ENCODE results near the gene ANKRD28. TPM values are rescaled to one million over a fixed set of nuclear protein-coding genes. Genes with fewer than 3 reads are reported as not detected.

The ANKRD28 gene
- total RNA-seq, 3 donors from 2014 or later: 80.8 to 99.2 (median 89.8) TPM

DNA sequence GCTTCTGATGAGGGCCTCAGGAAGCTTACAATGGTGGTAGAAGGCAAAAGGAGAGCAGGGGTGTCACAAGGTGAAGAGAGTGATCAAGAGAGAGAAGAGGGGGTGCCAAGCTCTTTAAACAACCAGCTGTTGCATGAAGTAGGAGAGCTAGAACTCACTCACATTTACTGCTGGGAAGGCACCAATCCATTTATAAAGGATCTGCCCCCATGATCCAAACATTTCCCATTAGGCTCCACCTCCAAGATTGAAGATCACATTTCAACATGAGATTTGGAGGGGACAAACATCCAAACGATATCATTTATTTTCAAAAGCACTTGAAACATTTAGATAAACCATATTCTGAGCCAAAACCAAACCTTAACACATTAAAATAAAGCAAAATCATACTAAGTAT lies 26.3 kb downstream of the ANKRD28 start:
- no peaks in the 10 kb centered on the region for H3K27me3 ChIP-seq
- DNase-seq (ENCODE audit: low spot score in 2 of 2): no peak
- no peak overlapping the region for H3K4me3 ChIP-seq
- no peaks in the 10 kb centered on the region for H3K36me3 ChIP-seq
- no peaks in the 10 kb centered on the region for H3K4me1 ChIP-seq
- no peak overlapping the region for H3K27ac ChIP-seq
- no peaks in the 10 kb centered on the region for H3K9me3 ChIP-seq
- intact Hi-C loops (cut with DNase I; ENCODE audit: low total_unique reads): no loop called here
- TF ChIP-seq, protein P1, sequence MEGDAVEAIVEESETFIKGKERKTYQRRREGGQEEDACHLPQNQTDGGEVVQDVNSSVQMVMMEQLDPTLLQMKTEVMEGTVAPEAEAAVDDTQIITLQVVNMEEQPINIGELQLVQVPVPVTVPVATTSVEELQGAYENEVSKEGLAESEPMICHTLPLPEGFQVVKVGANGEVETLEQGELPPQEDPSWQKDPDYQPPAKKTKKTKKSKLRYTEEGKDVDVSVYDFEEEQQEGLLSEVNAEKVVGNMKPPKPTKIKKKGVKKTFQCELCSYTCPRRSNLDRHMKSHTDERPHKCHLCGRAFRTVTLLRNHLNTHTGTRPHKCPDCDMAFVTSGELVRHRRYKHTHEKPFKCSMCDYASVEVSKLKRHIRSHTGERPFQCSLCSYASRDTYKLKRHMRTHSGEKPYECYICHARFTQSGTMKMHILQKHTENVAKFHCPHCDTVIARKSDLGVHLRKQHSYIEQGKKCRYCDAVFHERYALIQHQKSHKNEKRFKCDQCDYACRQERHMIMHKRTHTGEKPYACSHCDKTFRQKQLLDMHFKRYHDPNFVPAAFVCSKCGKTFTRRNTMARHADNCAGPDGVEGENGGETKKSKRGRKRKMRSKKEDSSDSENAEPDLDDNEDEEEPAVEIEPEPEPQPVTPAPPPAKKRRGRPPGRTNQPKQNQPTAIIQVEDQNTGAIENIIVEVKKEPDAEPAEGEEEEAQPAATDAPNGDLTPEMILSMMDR (IDR thresholded peaks at IDR 0.05): no peak
- TF ChIP-seq POLR2AphosphoS5 (IDR thresholded peaks at IDR 0.05): no peak

DNA sequence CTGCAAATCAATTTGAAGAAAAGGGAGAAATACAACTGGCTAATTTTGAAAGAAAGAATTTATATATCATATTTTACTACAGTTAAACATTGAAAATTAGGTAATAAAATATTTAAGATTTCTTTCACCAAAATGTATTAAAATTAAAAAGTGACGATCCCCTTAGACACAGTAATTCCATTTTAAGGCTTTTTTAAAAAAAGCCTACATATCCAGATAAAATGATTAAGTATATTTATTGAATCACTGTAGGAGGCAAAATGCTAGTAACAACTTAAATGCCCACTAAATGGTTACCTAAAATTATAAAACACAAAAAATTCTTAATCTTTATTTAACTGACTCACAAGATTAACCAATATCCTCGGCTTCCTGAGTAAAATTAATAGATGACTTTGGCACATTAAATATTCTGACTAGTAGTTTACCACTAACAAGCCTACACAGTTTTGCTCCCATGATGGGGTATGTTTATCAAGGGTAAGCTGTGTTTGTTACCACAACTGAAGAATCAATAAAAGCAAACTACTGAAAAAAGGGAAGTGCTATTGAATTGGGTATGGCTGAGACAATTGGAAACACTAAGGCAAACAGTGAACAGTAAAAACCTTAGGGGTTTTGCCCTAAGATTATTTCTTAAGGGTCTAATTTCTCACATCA lies 28.4 kb downstream of the ANKRD28 start:
- DNase-seq (ENCODE audit: low spot score in 2 of 2): no peak
- Histone ChIP-seq H3K27me3 (no peaks in the 10 kb centered on the region), H3K9me3 (no peaks in the 10 kb centered on the region), H3K4me1 (no peaks in the 10 kb centered on the region), H3K4me3 (no peak overlapping the region), H3K27ac (peak overlapping the region; percentile 13 to 55), H3K36me3 (no peaks in the 10 kb centered on the region)
- intact Hi-C loops (cut with DNase I; ENCODE audit: low total_unique reads): no loop called here
- TF ChIP-seq POLR2A (IDR thresholded peaks at IDR 0.05) (no peak), POLR2AphosphoS5 (IDR thresholded peaks at IDR 0.05) (no peak)
- TF ChIP-seq, protein P1 (IDR thresholded peaks at IDR 0.05): no peak

DNA sequence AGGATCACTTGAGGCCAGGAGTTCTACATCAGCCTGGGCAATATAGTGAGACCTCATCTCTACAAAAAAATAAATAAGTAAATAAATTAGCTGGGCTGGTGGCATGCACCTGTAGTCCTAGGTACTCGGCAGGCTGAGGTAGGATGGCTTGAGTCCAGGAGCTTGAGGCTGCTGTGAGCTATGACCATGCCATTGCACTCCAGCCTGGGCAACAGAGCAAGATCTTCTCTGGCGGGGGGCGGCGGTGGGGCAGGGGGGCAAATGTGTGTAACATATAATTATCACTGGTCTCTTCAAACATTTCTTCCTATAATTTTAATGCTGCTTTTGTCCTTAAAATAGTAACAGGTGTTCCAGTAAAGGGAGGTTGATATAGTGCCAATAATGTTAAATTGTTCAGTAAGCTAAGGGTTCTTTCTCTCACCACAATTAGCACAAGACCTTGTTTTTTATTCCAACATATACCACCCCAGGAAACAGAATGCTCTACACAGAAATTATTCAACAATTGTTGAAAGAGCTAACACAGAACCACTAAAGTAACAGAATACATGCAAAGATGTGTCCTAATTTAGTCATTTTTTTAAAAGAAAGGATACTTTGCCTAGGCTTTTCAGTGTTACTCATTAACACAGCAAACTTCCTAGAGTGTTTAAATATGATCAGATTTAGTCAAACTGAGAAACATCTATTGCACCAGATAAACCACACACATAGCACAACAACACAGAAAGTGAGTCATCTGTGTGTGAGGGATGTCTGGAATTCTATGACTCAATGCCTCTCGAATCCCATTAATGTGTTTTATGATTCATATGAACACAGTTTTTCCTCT lies 29.1 kb downstream of the ANKRD28 start:
- DNase-seq (ENCODE audit: low spot score in 2 of 2): no peak
- H3K9me3 ChIP-seq: no peaks in the 10 kb centered on the region
- no peak overlapping the region for H3K4me3 ChIP-seq
- H3K27me3 ChIP-seq: no peaks in the 10 kb centered on the region
- intact Hi-C loops (cut with DNase I; ENCODE audit: low total_unique reads): no loop called here
- H3K27ac ChIP-seq: peak overlapping the region; percentile 66 to 70
- no peaks in the 10 kb centered on the region for H3K4me1 ChIP-seq
- H3K36me3 ChIP-seq: no peaks in the 10 kb centered on the region
- TF ChIP-seq POLR2AphosphoS5 (IDR thresholded peaks at IDR 0.05) (peak in 1 of 3 donors; percentile 57), POLR2A (IDR thresholded peaks at IDR 0.05) (no peak)

DNA sequence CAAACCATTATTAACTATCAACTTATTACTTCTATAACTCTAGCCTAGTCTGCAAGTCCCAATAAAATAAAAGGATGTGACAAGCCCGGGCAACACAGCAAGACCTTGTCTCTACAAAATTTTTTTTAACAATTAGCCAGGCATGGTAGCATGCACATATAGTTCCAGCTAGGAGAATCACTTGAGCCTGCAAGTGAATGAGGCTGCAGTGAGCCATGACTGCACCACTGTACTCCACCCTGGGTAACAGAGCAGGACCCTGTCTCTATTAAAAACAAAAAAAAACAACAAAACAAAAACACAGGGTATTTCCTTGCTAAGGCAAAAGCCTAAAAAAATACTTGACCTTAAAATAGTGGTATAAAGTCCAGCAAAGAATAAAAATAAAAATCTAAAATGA lies 31.4 kb downstream of the ANKRD28 start:
- H3K9me3 ChIP-seq: no peaks in the 10 kb centered on the region
- intact Hi-C loops (cut with DNase I; ENCODE audit: low total_unique reads): no loop called here
- H3K36me3 ChIP-seq: no peaks in the 10 kb centered on the region
- no peak for TF ChIP-seq POLR2A (IDR thresholded peaks at IDR 0.05)
- TF ChIP-seq, protein P1 (IDR thresholded peaks at IDR 0.05): no peak
- TF ChIP-seq POLR2AphosphoS5 (IDR thresholded peaks at IDR 0.05): no peak
- DNase-seq (ENCODE audit: low spot score in 2 of 2): no peak
- H3K27ac ChIP-seq: no peak overlapping the region
- no peaks in the 10 kb centered on the region for H3K4me1 ChIP-seq
- H3K4me3 ChIP-seq: no peak overlapping the region
- H3K27me3 ChIP-seq: no peaks in the 10 kb centered on the region

DNA sequence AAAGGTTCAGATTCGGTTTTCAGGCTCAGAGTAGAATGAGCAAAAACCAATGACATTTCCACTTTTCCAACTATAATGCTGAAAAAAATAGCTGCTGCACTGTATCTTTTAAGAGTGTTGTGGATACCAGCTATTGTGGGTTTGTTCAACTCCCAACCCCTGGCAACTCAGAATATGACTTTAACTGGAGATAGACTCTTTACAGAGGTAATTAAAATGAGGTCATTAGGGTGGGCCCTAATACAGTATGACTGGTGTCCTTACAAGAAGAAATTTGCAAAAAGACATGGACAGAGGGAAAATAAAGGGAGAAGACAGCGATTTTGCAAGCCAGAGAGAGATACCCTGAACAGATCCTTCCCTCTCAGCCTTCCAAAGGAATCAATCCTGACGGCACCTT lies 39.5 kb downstream of the ANKRD28 start:
- H3K4me3 ChIP-seq: no peak overlapping the region
- no peaks in the 10 kb centered on the region for H3K36me3 ChIP-seq
- H3K27me3 ChIP-seq: no peaks in the 10 kb centered on the region
- TF ChIP-seq POLR2AphosphoS5 (IDR thresholded peaks at IDR 0.05) (no peak), POLR2A (IDR thresholded peaks at IDR 0.05) (no peak)
- TF ChIP-seq, protein P1 (IDR thresholded peaks at IDR 0.05): no peak
- intact Hi-C loops (cut with DNase I; ENCODE audit: low total_unique reads): no loop called here
- no peaks in the 10 kb centered on the region for H3K4me1 ChIP-seq
- H3K9me3 ChIP-seq: no peaks in the 10 kb centered on the region
- no peak for DNase-seq (ENCODE audit: low spot score in 2 of 2)
- no peak overlapping the region for H3K27ac ChIP-seq

All from breast epithelium (tissue), 4 donors.